HG02970 (cell line): ENCODE data around the gene CP.

ENCODE experiments used
- ATAC-seq: cut with Tn5 transposase; IDR thresholded peaks from one replicate; pipeline ENCODE4 v1.9.1; 2021; ENCODE audit warnings: mild to moderate bottlenecking, moderate library complexity, moderate number of reproducible peaks; ENCODE audit not compliant: unreplicated experiment, low FRiP score

CP gene

DNA sequence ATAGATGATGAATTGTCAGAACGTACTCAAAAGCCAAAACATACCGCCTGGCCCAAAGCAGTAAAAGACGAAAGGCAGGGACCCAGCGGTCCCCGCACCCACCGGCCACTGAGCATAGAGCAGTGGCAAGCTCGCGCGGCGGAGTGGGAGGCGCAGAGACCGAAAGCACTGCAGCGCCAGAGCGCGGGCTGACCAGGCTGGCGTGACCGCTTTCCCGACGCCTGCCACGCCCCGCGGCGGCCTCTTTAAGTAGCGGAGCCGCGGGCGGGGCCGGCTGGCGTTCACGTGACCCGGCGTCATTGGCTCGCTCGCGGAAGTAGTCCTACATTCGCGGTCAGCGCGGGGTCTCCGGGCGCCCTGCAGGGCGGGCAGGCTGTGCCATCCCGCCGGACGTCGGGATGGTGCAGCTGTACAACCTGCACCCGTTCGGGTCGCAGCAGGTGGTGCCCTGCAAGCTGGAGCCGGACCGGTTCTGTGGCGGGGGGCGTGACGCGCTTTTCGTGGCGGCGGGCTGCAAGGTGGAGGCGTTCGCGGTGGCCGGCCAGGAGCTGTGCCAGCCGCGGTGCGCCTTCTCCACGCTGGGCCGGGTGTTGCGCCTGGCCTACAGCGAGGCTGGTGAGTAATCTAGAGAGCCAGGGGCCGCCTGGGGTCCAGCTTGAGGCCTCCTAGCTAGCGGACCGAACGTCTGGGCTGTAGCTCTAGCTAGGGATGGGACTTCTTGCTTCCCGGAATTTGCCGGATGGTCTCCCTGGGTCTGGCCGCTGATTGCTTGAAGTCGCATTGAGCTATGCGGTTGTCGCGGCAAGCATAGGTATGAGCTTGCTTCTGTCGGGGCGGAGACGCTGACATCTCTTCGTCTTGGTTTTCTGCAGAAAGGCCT is 92.1 kb downstream of the CP start, which contains the start of gene HPS3:
TSS of gene HPS3 (plus strand) at position 313 of the 880 bp plus-strand sequence. CDS start at position 399, 86 bp downstream.
- ATAC-seq: peak; percentile 96

DNA sequence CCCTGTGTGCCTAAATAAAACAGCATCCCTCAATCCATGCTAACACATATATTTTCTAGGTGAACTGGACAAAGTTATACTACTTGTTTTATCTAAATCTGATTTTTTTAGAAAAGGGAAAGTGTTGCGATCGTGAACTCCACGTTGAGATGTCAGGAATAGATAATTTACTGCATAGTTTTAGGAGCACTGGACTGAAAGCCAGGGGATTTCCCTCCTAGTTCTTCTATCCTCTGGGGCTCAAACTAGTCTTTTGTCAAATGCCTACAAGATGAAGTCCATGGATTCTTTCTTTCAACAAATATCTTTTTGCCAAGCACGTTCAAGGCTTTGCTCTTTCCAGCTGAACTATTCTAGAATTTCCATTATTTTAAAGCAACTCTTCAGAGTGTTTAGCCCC is 92.8 kb downstream of the CP start:
- ATAC-seq: no peak

DNA sequence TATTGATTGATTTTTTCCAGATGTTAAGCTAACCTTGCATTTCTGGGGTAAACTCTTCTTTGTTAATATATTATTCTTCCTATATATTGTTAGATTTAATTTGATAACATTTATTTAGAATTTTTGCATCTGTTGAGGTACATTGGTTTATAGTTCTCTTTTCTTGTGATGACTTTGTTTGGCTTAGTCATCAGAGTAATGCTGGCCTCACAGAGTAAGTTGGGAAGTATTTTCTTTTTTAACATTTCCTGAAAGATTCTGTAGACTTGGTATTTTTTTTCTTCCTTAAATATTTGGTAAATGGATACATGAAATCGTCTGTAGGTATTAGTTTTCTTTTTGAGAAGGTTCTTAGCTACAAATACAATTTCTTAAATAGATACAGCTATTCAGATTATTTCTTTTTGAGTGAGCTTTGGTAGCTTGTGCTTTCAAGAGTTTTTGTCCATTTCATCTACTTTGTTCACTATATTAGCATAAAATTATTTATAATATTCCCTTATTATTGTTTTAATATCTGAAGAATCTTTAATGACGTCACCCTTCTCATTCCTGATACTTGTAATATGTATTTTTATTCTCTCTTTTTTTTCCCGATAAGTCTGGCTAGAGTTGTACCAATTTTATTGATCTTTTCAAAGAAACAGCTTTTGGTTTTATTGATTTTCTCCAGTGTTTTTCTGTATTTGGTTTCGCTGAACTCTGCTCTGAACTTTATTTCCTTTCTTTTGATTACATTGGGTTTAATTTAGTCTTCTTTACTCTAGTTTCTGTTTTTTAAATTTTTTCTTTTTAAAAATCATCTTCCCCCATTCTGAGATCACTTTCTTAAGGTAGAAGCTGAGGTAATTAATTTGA is 98.7 kb downstream of the CP start:
- no peak for ATAC-seq
